GM19099 (cell line): Measurements from ENCODE around the gene LCE1A.

Source experiments
- POLR2A ChIP-seq: IDR thresholded peaks from 3 replicates; pipeline ENCODE4 v1.6.1; 2011; ENCODE audit warnings: low read depth; ENCODE audit not compliant: insufficient read length; ENCODE audit errors: extremely low read depth

LCE1A gene

GRCh38 chr1:152827173-152827572 lies at the start of gene LCE1A:
Gene LCE1A (plus strand): TSS chr1:152827473. CDS start chr1:152827473, 0 bp downstream.
- TF ChIP-seq POLR2A, result no peak

- no peak for TF ChIP-seq POLR2A
Observed at GRCh38 chr1:152777510-152778137, 49.6 kb upstream of the LCE1A start.

GRCh38 chr1:152783095-152783494 lies 44.2 kb upstream of the LCE1A start:
- TF ChIP-seq POLR2A, result no peak

- TF ChIP-seq POLR2A, result no peak
Observed at GRCh38 chr1:152786077-152786476, 41.2 kb upstream of the LCE1A start, which contains the start of gene LCE1E. Gene LCE1E (plus strand): TSS chr1:152786257. CDS start chr1:152787300, 1,043 bp downstream.

- TF ChIP-seq POLR2A, result no peak
Observed at GRCh38 chr1:152795686-152796085, 31.6 kb upstream of the LCE1A start.

GRCh38 chr1:152796421-152796820 lies 30.9 kb upstream of the LCE1A start, which contains the start of gene LCE1D:
Gene LCE1D (plus strand): TSS chr1:152796721. CDS start chr1:152797795, 1,074 bp downstream.
- TF ChIP-seq POLR2A, result no peak

GRCh38 chr1:152801333-152801732 lies 25.9 kb upstream of the LCE1A start:
- no peak for TF ChIP-seq POLR2A

- TF ChIP-seq POLR2A, result no peak
Observed at GRCh38 chr1:152806576-152806975, 20.7 kb upstream of the LCE1A start, which contains the start of gene LCE1C. Gene LCE1C (minus strand): TSS chr1:152806651. CDS start chr1:152805478, 1,173 bp downstream.

- no peak for TF ChIP-seq POLR2A
Observed at GRCh38 chr1:152811050-152811449, 16.2 kb upstream of the LCE1A start.

GRCh38 chr1:152811671-152812070 lies 15.6 kb upstream of the LCE1A start, which contains the start of gene LCE1B:
Gene LCE1B (plus strand): TSS chr1:152811971. CDS start chr1:152812447, 476 bp downstream.
- TF ChIP-seq POLR2A, result no peak

- no peak for TF ChIP-seq POLR2A
Observed at GRCh38 chr1:152817309-152817708, 10.0 kb upstream of the LCE1A start.

- no peak for TF ChIP-seq POLR2A
Observed at GRCh38 chr1:152823294-152823693, 4.0 kb upstream of the LCE1A start.

GRCh38 chr1:152824964-152825363 lies 2.3 kb upstream of the LCE1A start:
- TF ChIP-seq POLR2A, result no peak

GRCh38 chr1:152836870-152837269 lies 9.6 kb downstream of the LCE1A start:
- TF ChIP-seq POLR2A, result no peak

GRCh38 chr1:152842556-152842955 lies 15.3 kb downstream of the LCE1A start, which contains the start of gene LCE6A:
Gene LCE6A (plus strand): TSS chr1:152842856. CDS start chr1:152843521, 665 bp downstream.
- no peak for TF ChIP-seq POLR2A

GRCh38 chr1:152855661-152856060 lies 28.4 kb downstream of the LCE1A start:
- TF ChIP-seq POLR2A, result no peak

GRCh38 chr1:152858062-152858461 lies 30.8 kb downstream of the LCE1A start:
- TF ChIP-seq POLR2A, result no peak

- no peak for TF ChIP-seq POLR2A
Observed at GRCh38 chr1:152859696-152860095, 32.4 kb downstream of the LCE1A start, which contains the start of gene LCE7A. Gene LCE7A (plus strand): TSS chr1:152859996. CDS start chr1:152860698, 702 bp downstream.
